IPS DF 6.9 (cell line): ENCODE results near the gene CPAMD8.
"Not testable (repeated sequence)": the region's sequence is repeated elsewhere in the genome, so short reads cannot be mapped to it uniquely, and the experiment has no call there.

ENCODE experiments used
- DNase-seq: peaks from one replicate; pipeline ENCODE4 v3.0.0-alpha.2; 2013; ENCODE audit warnings: low read depth, low spot score
- H3K27ac ChIP-seq: one replicate; pipeline ENCODE4 v1.5.1; 2013; ENCODE audit warnings: low read length, control low read depth
- H3K27me3 ChIP-seq: 2 replicates; pipeline ENCODE4 v1.6.1; 2013; ENCODE audit warnings: mild to moderate bottlenecking, low read length; ENCODE audit not compliant: control insufficient read depth, insufficient read depth
- H3K36me3 ChIP-seq: 2 replicates; pipeline ENCODE4 v1.6.1; 2013; ENCODE audit warnings: low read length; ENCODE audit not compliant: control insufficient read depth, insufficient read depth
- H3K4me1 ChIP-seq: 2 replicates; pipeline ENCODE4 v1.6.1; 2013; ENCODE audit warnings: low read length; ENCODE audit not compliant: control insufficient read depth, insufficient read depth
- H3K4me3 ChIP-seq: 2 replicates; pipeline ENCODE4 v1.5.1; 2013; ENCODE audit warnings: mild to moderate bottlenecking, low read length
- H3K9me3 ChIP-seq: 2 replicates; pipeline ENCODE4 v1.6.1; 2013; ENCODE audit warnings: low read length, inconsistent platforms; ENCODE audit not compliant: control insufficient read depth, insufficient read depth
- WGBS: extraction: QIAGEN DNeasy Blood & Tissue Kit; methylation state at CpG from one replicate; pipeline ENCODE4 v1.1.7; 2013; ENCODE audit warnings: mixed read lengths, missing lambda C conversion rate; ENCODE audit not compliant: insufficient read length, insufficient coverage; 5-methylcytosine and 5-hydroxymethylcytosine counted together

Gene CPAMD8

DNA sequence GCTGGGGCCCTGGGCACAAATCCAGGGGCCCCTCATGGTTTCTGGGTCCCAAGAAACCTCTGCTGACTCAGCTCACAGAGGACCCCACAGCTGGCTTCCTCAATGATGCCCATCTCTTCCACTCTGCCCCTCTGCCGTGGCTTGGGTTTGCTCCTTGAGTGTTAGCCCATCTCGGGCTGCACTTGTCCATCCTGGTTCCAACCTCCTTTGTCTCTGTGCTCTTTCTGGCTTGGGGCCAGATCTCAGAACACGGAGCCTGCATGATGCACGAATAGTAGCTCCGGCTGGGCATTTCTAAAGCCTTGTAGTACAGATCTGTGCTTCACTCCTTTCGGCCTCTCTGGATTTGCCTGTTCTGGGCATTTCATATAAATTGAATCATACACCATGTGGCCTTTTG is 84.0 kb downstream of the CPAMD8 start:
- Histone ChIP-seq H3K36me3 (no peaks in the 10 kb centered on the region), H3K27me3 (no peaks in the 10 kb centered on the region), H3K27ac (no peak overlapping the region), H3K4me3 (no peak overlapping the region), H3K4me1 (peaks cover 1% of the 10 kb centered on the region; the same call in 1 of the 2 replicates), H3K9me3 (no peaks in the 10 kb centered on the region)
- DNase-seq, result no peak
- WGBS, result no CpG with 5 or more reads among the region's 6 CpGs

DNA sequence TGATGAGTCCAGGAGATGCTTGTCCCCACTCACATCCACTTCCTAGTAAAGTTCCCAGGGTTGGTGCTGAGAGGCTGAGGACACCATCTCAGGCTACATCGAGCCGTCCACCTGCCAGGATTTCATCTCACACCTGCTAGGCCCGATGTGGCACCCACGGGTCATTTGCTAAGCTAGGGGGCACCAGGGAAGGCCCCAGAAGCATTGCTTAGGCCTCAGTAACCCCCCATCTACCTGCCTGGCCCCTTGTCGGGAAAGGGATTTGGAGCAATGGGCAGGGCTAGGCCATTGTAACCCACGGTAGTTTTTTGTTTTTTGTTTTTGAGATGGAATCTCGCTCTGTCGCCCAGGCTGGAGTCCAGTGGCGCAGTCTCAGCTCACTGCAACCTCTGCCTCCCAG is 86.0 kb downstream of the CPAMD8 start:
- H3K27me3 ChIP-seq, result no peaks in the 10 kb centered on the region
- H3K4me3 ChIP-seq, result no peak overlapping the region
- H3K9me3 ChIP-seq, result no peaks in the 10 kb centered on the region
- DNase-seq, result no peak
- peaks cover 1% of the 10 kb centered on the region; the same call in 1 of the 2 replicates for H3K4me1 ChIP-seq
- no CpG with 5 or more reads among the region's 9 CpGs for WGBS
- no peaks in the 10 kb centered on the region for H3K36me3 ChIP-seq
- no peak overlapping the region for H3K27ac ChIP-seq

DNA sequence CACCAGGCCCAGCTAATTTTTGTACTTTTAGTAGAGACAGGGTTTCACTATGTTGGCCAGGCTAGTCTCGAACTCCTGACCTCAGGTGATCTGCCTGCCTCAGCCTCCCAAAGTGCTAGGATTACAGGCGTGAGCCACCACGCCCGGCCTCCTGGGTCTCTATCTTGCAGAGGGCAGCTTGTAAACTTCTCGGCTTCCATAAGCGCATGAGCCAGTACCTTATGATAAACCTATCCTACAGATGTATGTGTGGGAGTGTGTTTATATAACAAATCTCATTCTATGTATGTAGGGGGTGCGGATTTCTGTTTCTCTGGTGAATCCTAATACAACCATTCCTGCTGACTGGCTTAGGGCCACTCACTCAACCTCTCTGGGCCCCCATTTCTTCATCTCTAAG is 86.5 kb downstream of the CPAMD8 start:
- H3K9me3 ChIP-seq, DNase-seq, H3K4me1 ChIP-seq, H3K36me3 ChIP-seq, H3K27me3 ChIP-seq, H3K4me3 ChIP-seq, H3K27ac ChIP-seq: not testable (repeated sequence)
- WGBS, result no CpG with 5 or more reads among the region's 7 CpGs

DNA sequence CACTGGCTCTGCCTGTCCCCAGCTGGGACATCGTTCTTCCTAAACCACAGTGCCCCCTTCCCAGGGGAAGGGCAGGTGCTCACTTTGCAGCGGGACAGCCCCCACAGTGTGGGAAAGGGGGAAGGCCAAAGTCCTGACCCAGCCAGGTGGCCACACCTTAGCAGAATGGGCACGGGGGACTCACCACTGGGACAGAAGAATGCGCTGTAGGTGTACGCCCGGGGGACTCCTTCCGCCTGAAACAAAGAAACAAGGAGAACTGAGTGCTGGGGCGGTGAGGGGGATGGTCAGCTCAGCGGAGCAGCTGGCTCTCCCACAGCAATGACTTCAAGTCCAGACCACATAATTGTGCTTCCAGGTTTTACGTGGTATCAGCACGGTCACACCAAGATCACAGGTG is 88.4 kb downstream of the CPAMD8 start:
- Histone ChIP-seq H3K36me3 (no peaks in the 10 kb centered on the region), H3K9me3 (no peaks in the 10 kb centered on the region), H3K27me3 (no peaks in the 10 kb centered on the region), H3K4me1 (peaks cover 1% of the 10 kb centered on the region; the same call in 1 of the 2 replicates), H3K27ac (no peak overlapping the region), H3K4me3 (no peak overlapping the region)
- no CpG with 5 or more reads among the region's 11 CpGs for WGBS
- no peak for DNase-seq

DNA sequence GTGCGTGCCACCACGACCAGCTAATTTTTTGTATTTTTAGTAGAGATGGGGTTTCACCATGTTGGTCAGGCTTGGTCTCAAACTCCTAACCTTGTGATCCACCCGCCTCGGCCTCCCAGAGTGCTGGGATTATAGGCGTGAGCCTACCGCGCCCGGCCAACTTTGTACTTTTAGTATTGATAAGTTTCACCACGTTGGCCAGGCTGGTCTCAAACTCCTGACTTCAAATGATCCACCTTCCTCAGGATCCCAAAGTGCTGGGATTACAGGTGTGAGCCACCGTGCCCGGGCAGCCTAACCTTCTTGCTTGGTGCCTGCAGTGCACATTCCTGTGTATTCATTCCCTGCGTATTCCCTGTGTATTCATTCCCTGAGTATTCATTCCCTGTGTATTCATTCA is 88.8 kb downstream of the CPAMD8 start:
- no CpG with 5 or more reads among the region's 12 CpGs for WGBS
- not testable (repeated sequence) for H3K27ac ChIP-seq, H3K36me3 ChIP-seq, H3K4me3 ChIP-seq, DNase-seq, H3K4me1 ChIP-seq, H3K9me3 ChIP-seq, H3K27me3 ChIP-seq

DNA sequence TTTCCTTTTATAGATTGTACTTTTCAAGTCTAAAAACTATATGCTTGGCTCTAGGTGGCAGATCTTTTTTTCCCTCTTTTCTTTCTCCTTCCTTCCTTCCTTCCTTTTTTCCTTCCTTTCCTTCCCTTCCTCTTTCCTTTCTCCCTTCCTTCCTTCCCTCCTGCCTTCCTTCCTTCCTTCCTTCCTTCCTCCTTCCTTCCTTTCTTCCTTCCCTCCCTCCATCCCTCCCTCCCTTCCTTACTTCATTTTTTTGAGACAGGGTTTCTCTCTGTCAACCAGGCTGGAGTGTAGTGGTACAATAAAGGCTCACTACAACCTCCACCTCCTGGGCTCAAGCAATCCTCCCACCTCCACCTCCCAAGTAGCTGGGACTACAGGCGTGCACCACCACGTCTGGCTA is 89.7 kb downstream of the CPAMD8 start:
- WGBS, result no CpG with 5 or more reads among the region's 2 CpGs
- Histone ChIP-seq H3K4me3 (no peak overlapping the region), H3K27ac (no peak overlapping the region), H3K27me3 (no peaks in the 10 kb centered on the region), H3K4me1 (peaks cover 1% of the 10 kb centered on the region; the same call in 1 of the 2 replicates), H3K9me3 (no peaks in the 10 kb centered on the region), H3K36me3 (no peaks in the 10 kb centered on the region)
- no peak for DNase-seq

DNA sequence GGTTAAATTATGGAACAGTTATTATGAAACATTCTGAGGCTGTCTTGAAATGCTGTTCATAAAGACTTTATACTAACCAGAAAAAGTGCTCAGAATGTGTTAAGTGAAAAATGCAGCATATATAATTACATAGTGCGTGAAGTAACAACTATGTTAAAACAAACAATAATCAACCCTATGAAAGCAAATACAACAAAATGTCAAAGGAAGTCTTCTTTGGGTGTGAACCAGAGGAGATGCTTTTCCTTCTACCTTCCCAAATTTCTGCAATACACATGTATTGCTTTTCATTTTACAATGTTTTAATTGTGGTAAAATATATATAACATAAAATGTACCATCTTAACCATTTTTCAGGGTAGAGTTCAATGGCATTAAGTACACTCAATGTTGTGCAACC is 92.1 kb downstream of the CPAMD8 start:
- H3K9me3 ChIP-seq, result no peaks in the 10 kb centered on the region

DNA sequence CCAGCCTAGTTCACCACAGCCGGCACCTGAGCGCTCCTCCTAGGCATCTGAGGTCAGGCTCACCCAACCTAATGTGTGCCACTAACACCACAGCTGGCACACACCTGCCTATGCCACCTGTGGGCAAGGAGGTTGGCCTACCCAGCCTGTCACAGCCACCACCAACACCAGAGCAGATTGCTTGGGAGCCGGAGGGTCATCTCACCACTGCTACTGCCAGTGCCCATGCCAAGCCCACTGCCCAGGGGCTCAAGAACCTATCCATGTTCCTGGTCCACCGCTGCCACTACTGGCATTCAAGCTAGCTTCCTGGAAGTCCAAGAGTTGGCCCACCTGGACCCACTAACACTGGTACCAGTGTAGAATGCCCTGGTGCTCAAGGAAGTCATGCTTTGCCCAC is 95.3 kb downstream of the CPAMD8 start:
- Histone ChIP-seq H3K4me3 (no peak overlapping the region), H3K4me1 (no peaks in the 10 kb centered on the region), H3K27me3 (no peaks in the 10 kb centered on the region), H3K9me3 (no peaks in the 10 kb centered on the region), H3K36me3 (no peaks in the 10 kb centered on the region), H3K27ac (no peak overlapping the region)
- no CpG with 5 or more reads among the region's 4 CpGs for WGBS
- DNase-seq, result no peak

More for the DNA sequence above, 92.1 kb downstream of the CPAMD8 start:
- Histone ChIP-seq H3K4me1 (peaks cover 1% of the 10 kb centered on the region; the same call in 1 of the 2 replicates), H3K27ac (no peak overlapping the region), H3K36me3 (no peaks in the 10 kb centered on the region), H3K27me3 (no peaks in the 10 kb centered on the region), H3K4me3 (no peak overlapping the region)
- no peak for DNase-seq
- no CpG with 5 or more reads among the region's 1 CpG for WGBS

DNA sequence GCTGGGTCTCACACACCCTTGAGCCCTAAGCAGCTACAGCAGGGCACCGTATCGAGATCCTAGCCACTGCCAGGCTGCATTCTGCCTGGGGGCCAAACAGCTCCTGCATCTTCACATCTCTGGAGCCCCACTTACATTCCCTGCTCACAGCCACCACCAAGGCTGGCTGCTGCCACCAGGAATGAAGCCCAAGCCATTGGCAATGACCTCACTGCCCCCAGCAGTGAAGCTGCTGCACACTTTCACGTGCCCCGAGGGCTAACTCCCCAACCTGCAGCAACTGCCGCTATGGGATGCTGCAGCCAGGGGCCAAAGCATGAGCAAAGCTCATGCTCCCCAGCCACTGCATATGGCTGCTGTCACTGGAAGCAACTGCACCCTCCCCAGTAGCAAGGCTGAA is 95.9 kb downstream of the CPAMD8 start:
- no peaks in the 10 kb centered on the region for H3K36me3 ChIP-seq
- H3K27ac ChIP-seq, result no peak overlapping the region
- WGBS, result no CpG with 5 or more reads among the region's 5 CpGs
- no peaks in the 10 kb centered on the region for H3K9me3 ChIP-seq
- H3K27me3 ChIP-seq, result no peaks in the 10 kb centered on the region
- DNase-seq, result no peak
- H3K4me1 ChIP-seq, result no peaks in the 10 kb centered on the region
- H3K4me3 ChIP-seq, result no peak overlapping the region

DNA sequence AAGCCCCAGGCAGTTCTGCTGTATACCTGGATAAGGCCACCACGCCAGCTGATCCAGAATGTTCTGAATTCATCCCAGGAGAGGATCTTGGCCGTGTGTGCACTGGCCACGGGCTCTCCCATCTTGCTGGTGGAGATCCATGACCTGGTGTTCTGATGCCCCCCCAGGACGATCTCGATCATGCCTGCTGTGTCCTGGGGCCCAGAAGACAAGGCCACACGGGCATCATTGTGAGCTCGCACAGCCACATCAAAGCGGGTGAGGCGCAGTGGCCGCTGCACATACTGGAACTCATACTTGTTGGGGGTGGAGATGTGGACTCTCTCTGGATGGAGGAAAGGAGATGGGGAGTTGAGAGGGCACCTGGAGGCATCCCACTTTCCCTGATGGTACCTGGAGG is 97.7 kb downstream of the CPAMD8 start:
- no peak overlapping the region for H3K27ac ChIP-seq
- no peak overlapping the region for H3K4me3 ChIP-seq
- no peaks in the 10 kb centered on the region for H3K9me3 ChIP-seq
- no peaks in the 10 kb centered on the region for H3K27me3 ChIP-seq
- DNase-seq, result no peak
- no peaks in the 10 kb centered on the region for H3K4me1 ChIP-seq
- H3K36me3 ChIP-seq, result no peaks in the 10 kb centered on the region
- WGBS, result no CpG with 5 or more reads among the region's 10 CpGs

DNA sequence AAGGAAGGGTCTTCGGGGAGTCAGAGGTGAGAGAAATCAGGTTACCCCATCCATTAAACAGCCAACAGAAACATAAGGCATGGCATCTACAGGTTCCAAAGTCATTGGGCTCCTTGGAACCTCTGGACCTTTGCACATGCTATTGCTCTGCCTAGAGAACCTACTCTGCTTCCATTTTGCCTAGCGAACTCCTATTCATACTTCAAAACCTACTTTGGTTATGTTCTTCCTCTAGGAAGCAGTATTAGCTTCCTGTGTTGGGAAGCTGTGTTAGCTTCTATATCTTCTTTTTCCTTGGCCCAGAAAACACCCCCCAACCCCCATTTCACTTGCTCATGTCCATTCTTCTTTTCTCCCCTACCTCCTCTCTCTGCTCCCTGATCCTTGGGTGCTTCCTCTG is 98.3 kb downstream of the CPAMD8 start:
- Histone ChIP-seq H3K9me3 (no peaks in the 10 kb centered on the region), H3K27ac (no peak overlapping the region), H3K27me3 (no peaks in the 10 kb centered on the region), H3K4me3 (no peak overlapping the region), H3K4me1 (no peaks in the 10 kb centered on the region), H3K36me3 (no peaks in the 10 kb centered on the region)
- no CpG with 5 or more reads among the region's 2 CpGs for WGBS
- DNase-seq, result no peak
